ENCODE data around the gene SYNDIG1L.

Gene SYNDIG1L

DNA sequence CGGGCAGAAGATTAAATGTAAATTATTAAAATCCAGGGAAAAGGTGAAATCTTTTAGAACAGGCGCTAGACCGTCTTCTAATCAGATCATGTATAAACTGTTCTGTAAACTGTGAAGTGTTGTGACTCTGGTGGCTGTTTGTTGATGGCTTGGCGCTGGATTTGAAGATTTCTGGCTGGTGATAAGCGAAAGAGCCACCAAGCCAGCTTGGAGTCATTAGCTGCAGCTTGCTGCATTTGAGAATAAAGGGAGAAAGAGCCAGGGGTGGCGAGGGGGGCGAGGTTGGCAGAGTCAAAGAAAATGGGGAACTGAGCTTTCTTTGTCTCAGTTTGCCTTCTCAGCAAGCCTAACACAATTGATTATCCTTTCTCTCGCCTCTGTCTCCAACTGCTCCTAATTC, 8.0 kb downstream of the SYNDIG1L start:
- TF ChIP-seq, protein P1, sequence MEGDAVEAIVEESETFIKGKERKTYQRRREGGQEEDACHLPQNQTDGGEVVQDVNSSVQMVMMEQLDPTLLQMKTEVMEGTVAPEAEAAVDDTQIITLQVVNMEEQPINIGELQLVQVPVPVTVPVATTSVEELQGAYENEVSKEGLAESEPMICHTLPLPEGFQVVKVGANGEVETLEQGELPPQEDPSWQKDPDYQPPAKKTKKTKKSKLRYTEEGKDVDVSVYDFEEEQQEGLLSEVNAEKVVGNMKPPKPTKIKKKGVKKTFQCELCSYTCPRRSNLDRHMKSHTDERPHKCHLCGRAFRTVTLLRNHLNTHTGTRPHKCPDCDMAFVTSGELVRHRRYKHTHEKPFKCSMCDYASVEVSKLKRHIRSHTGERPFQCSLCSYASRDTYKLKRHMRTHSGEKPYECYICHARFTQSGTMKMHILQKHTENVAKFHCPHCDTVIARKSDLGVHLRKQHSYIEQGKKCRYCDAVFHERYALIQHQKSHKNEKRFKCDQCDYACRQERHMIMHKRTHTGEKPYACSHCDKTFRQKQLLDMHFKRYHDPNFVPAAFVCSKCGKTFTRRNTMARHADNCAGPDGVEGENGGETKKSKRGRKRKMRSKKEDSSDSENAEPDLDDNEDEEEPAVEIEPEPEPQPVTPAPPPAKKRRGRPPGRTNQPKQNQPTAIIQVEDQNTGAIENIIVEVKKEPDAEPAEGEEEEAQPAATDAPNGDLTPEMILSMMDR (IDR thresholded peaks at IDR 0.05; ENCODE audit: borderline replicate concordance, insufficient read depth, low read depth, low read length) = no peak
- H3K4me3 ChIP-seq (ENCODE audit: low read depth, low read length) = no peak overlapping the region

DNA sequence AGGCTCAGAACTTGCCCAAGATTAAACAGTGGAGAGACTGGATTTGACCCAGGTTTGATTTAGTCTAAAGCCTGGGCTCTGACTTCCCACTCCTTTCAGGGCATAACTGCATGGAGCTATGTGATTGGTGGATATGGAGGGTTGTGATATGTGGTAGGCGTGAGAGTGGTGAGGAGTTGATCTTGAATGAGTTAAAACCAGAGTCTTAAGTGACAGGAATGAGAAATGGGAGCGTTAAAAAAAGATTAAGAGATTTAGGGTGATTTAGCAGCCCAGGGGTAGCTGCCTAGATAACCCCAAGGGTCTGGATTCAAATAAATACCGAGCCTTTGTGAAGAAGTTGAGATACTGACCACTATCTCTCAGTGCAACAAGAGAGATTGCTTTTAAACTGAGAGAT, 8.4 kb downstream of the SYNDIG1L start:
- TF ChIP-seq, protein P1 (IDR thresholded peaks at IDR 0.05; ENCODE audit: borderline replicate concordance, insufficient read depth, low read depth, low read length) = no peak
- H3K4me3 ChIP-seq (ENCODE audit: low read depth, low read length) = no peak overlapping the region

DNA sequence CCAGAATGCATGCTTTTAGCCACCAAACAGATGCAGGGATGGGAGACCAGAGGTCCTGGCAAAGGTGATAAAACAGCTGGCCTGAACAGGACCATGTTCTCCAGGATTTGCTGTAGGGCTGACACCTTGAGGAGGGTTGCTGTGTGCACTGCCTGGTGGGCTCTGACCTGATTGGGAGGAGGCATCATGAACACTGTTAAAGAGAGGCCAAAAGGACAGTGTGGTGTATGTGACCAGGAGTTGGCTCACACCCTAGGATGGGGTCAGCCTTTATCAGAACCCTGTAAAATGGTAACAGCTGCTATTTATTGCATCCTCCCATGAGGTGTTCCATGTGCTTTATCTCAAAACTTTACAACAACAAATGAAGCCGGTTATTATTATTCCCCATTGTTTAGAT, 8.8 kb downstream of the SYNDIG1L start:
- TF ChIP-seq, protein P1 (IDR thresholded peaks at IDR 0.05; ENCODE audit: borderline replicate concordance, insufficient read depth, low read depth, low read length) = no peak
- no peak overlapping the region for H3K4me3 ChIP-seq (ENCODE audit: low read depth, low read length)

DNA sequence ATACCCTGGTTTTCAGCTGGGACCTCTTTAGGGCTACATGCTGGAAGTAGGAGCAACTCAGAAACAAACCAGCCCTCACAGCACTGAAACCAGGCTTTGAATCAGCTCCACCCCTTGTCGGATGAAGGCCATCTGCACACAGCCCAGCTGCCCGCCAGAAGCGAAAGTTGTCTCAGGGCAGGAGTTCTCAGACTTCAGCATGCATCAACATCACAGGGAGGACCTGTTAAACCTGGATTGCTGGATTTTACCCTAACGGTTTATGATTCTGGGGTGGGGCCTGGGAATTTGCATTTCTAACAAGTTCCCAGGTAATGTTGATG, 10.9 kb downstream of the SYNDIG1L start:
- no peak overlapping the region for H3K4me3 ChIP-seq (ENCODE audit: low read depth, low read length)
- TF ChIP-seq, protein P1 (IDR thresholded peaks at IDR 0.05; ENCODE audit: borderline replicate concordance, insufficient read depth, low read depth, low read length) = no peak

DNA sequence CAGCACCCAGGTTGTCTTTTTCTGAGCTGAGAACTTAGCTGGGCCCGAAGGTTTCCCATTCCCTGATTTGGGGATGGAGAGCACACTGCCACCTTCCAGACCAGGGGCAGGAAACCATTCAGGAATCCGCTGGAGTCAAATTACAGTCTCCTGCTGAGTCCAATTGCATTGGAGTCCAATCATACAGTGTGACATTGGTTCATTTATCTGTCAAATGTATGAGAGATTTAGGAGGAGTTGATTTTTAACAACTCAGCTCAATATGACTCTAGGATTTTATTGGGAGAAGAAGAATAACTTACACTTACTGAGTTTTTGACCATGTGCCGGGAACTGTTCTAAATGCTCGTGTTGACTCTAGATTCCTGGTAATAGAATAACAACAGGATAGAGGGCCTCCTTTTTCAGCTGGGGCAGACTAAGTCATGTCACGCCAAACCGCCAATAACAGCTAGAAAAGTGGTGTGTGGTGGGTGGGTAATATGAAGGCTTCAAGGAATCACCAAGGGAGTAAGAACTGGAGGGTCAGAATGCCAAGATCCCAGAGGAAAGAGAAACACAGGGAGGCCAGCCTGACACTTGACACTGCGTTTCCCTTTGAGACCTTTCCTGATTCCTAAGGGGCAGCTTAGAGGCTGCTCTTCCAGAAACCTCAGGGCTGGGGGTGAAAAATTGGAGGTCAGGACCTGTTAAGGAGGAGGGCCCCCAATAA, 11.5 kb downstream of the SYNDIG1L start:
- no peak overlapping the region for H3K4me3 ChIP-seq (ENCODE audit: low read depth, low read length)
- TF ChIP-seq, protein P1 (IDR thresholded peaks at IDR 0.05; ENCODE audit: borderline replicate concordance, insufficient read depth, low read depth, low read length) = no peak

DNA sequence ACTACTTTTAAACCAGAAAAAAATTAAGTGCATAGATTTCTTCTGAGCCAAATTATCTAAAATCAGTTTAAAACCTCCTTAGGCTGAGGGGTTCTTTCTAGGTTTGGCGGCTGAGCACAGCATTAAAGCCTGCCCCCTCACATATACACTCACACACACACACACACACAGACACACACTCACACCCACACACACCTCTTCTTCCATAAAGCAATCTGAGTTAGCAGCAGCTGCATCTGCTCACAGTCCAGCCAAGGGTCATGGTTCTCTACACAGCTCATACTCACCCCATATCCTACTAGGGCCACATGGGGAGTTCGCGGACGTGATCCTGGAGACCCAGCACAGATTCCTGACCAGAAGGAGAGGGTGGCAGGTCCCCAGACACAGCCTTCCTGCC, 12.4 kb downstream of the SYNDIG1L start:
- TF ChIP-seq, protein P1 (IDR thresholded peaks at IDR 0.05; ENCODE audit: borderline replicate concordance, insufficient read depth, low read depth, low read length) = no peak
- H3K4me3 ChIP-seq (ENCODE audit: low read depth, low read length) = no peak overlapping the region

DNA sequence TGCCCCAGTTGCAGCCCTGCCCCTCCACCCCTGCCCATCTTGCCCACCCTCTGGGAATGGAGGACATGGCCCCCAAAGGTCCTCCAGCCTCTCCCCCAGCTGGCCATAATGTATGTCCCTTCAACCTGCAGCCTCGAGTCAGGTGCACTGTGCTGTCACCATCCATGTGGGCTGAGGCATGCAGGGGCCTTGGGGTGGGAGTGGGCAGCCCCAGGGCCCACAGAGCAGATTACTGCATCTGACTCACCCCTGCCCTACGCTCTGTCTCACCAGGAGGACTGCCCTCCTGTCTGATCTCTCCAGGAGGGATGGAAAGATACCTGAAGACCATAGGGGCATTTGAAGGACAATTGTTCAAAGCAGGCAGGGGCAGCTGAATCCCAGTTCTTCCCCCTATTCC, 13.3 kb downstream of the SYNDIG1L start:
- no peak overlapping the region for H3K4me3 ChIP-seq (ENCODE audit: low read depth, low read length)
- TF ChIP-seq, protein P1 (IDR thresholded peaks at IDR 0.05; ENCODE audit: borderline replicate concordance, insufficient read depth, low read depth, low read length) = no peak
